Measurements from ENCODE around the gene HDAC2. TPM values are rescaled to one million over a fixed set of nuclear protein-coding genes. Genes with fewer than 3 reads are reported as not detected.

Gene HDAC2
- total and polyA plus RNA-seq, 2 of the 13 experiments (the other 11 are each of a cell fraction or from before 2014, with no cell fraction given): 99.6 to 114 TPM

DNA sequence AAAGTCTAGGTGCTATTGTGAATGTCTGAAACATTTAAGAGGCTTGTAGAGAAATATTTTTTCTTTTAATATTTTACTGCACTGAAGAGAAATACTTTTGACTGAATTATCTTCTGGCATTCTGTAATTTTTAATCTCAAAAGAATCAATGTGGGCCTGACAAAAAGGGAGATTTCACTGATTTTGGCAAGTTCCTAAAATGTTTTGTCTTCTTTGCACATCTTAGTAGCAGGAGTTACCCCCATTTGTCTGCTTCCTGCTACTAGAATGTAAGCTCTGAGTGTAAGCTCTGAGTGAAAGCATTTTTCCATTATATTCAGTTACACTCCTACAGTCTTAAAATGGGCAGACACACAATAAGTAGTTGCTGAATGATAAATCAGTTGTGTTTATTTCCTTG is 31.1 kb downstream of the HDAC2 start:
- in situ Hi-C loops (cut with HindIII; ENCODE audit: extremely low pct_ligation_motif_present, low pct_unique_long_range_greater_than_20kb): no loop called here
- FAIRE-seq: no peak
- ChIA-PET CTCF (ENCODE audit: low intra/inter-chr PET ratio, low total read pairs) (no interaction called here), POLR2A (no interaction called here)
- no peaks in the 10 kb centered on the region for H3K79me2 ChIP-seq (ENCODE audit: insufficient read depth, low read length)
- H3K4me2 ChIP-seq (ENCODE audit: low read depth, low read length): no peak overlapping the region
- H3K9ac ChIP-seq (ENCODE audit: insufficient read depth, low read depth, low read length): no peak overlapping the region
- peaks cover 0 to 56% of the 10 kb centered on the region in 2 experiments; a peak in 4 of 5 replicates for H3K36me3 ChIP-seq (replicated peaks in 1 of 2; ENCODE audit: control insufficient read depth in 1 of 2, insufficient read depth in 2 of 2, low read length in 2 of 2)
- no peaks in the 10 kb centered on the region for H3K9me3 ChIP-seq (ENCODE audit: low read length)
- no TSS peak for BruUV-seq (replicated peaks)
- H4K20me1 ChIP-seq (ENCODE audit: insufficient read depth, low read length): 0 out of 2 replicates have a peak, but pooled peaks cover 2% of the 10 kb centered on the region
- H2AFZ ChIP-seq (ENCODE audit: low read length): no peak overlapping the region
- H3K4me3 ChIP-seq (replicated peaks in 1 of 3; ENCODE audit: insufficient read depth in 1 of 3, low read depth in 2 of 3, low read length in 3 of 3): no peak overlapping the region
- no peak overlapping the region for H3K27ac ChIP-seq (ENCODE audit: extremely low read length, insufficient read depth, low read length)
- no peak for DNase-seq (ENCODE audit: low spot score)
- intact Hi-C loops (cut with micrococcal nuclease; ENCODE audit: unreplicated experiment): no loop called here
- no peak for TF ChIP-seq NR2F2 (IDR thresholded peaks at IDR 0.05; ENCODE audit: borderline replicate concordance, low read depth)
- no peak for TF ChIP-seq ETV5 (CRISPR knock-in tag; IDR thresholded peaks at IDR 0.05; ENCODE audit: borderline replicate concordance)
- no peak for TF ChIP-seq HIC2 (CRISPR knock-in tag; IDR thresholded peaks at IDR 0.05; ENCODE audit: low read depth)
- TF ChIP-seq, protein P1, sequence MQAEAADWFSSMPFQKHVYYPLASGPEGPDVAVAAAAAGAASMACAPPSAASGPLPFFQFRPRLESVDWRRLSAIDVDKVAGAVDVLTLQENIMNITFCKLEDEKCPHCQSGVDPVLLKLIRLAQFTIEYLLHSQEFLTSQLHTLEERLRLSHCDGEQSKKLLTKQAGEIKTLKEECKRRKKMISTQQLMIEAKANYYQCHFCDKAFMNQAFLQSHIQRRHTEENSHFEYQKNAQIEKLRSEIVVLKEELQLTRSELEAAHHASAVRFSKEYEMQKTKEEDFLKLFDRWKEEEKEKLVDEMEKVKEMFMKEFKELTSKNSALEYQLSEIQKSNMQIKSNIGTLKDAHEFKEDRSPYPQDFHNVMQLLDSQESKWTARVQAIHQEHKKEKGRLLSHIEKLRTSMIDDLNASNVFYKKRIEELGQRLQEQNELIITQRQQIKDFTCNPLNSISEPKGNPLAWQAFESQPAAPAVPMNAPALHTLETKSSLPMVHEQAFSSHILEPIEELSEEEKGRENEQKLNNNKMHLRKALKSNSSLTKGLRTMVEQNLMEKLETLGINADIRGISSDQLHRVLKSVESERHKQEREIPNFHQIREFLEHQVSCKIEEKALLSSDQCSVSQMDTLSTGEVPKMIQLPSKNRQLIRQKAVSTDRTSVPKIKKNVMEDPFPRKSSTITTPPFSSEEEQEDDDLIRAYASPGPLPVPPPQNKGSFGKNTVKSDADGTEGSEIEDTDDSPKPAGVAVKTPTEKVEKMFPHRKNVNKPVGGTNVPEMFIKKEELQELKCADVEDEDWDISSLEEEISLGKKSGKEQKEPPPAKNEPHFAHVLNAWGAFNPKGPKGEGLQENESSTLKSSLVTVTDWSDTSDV (CRISPR knock-in tag; IDR thresholded peaks at IDR 0.05): no peak
- peak; percentile 54 for TF ChIP-seq RBM22 (optimal IDR thresholded peaks at IDR 0.05; ENCODE audit: low read length)
- no peak for TF ChIP-seq ZNF737 (CRISPR knock-in tag; IDR thresholded peaks at IDR 0.05; ENCODE audit: borderline replicate concordance)
- no peak for TF ChIP-seq FOSL2 (CRISPR knock-in tag; IDR thresholded peaks at IDR 0.05)
- TF ChIP-seq DNMT1 (CRISPR knock-in tag; IDR thresholded peaks at IDR 0.05): no peak
- H3K4me1 ChIP-seq (ENCODE audit: insufficient read depth, low read length): no peaks in the 10 kb centered on the region
- no peak for ATAC-seq
- H3K27me3 ChIP-seq (ENCODE audit: control insufficient read depth in 1 of 2, insufficient read depth in 2 of 2, low read length in 2 of 2): no peaks in the 10 kb centered on the region
